Esophagus muscularis mucosa (tissue), 4 donors: ENCODE results near the gene CSH2. TPM values are rescaled to one million over a fixed set of nuclear protein-coding genes. Genes with fewer than 3 reads are reported as not detected.

Experiments
- DNase-seq: peaks from one replicate; pipeline ENCODE4 v3.0.0-alpha.2; 2017; ENCODE audit errors: extremely low spot score
- H3K27ac ChIP-seq, 4 donors: fragments of 200-600 bp; sonication (generic); replicated peaks in 1 of 4; 1 replicate in 3 of 4; 2 replicates in 1 of 4; pipeline ENCODE4 v1.5.1; 2016 to 2019; ENCODE audit warnings: mild to moderate bottlenecking in 1 of 4
- H3K27me3 ChIP-seq, 4 donors: fragments of 200-600 bp; sonication (generic); one replicate each; pipeline versions ENCODE4 v1.5.1 to v1.6.0; 2016 to 2019
- H3K36me3 ChIP-seq, 4 donors: fragments of 200-600 bp; sonication (generic); one replicate each; pipeline ENCODE4 v1.5.1; 2016 to 2019
- H3K4me1 ChIP-seq, 4 donors: fragments of 200-600 bp; sonication (generic); one replicate each; pipeline ENCODE4 v1.5.1; 2016 to 2019
- H3K4me3 ChIP-seq, 4 donors: fragments of 200-600 bp; sonication (generic); 1 replicate in 2 of 4; 2 replicates in 2 of 4; pipeline ENCODE4 v1.5.1; 2016 to 2019; ENCODE audit warnings: mild to moderate bottlenecking in 4 of 4, moderate library complexity in 1 of 4
- H3K9me3 ChIP-seq, 4 donors: fragments of 200-600 bp; sonication (generic); 1 replicate in 3 of 4; 2 replicates in 1 of 4; pipeline ENCODE4 v1.5.1; 2016 to 2019
- EP300 ChIP-seq: sonication (generic); formaldehyde crosslinking; IDR thresholded peaks from one replicate; pipeline ENCODE4 v1.6.1; 2017; ENCODE audit warnings: antibody characterized with exemption
- POLR2A ChIP-seq: fragments of 450-650 bp; IDR thresholded peaks from one replicate; pipeline ENCODE4 v1.6.1; 2017; ENCODE audit warnings: antibody characterized with exemption, moderate library complexity, mild to moderate bottlenecking, low read depth
- POLR2AphosphoS5 ChIP-seq, 2 donors: sonication (generic); formaldehyde crosslinking; IDR thresholded peaks; one replicate each; pipeline ENCODE4 v1.6.1; 2017; ENCODE audit warnings: antibody characterized with exemption in 2 of 2
- WGBS: methylation state at CpG from one replicate; pipeline ENCODE4 v1.1.5; 2018; 5-methylcytosine and 5-hydroxymethylcytosine counted together
- intact Hi-C: fragments of 100-400 bp; cut with DNase I; formaldehyde crosslinking; loops from one replicate; pipeline ENCODE4 v1.15.1; 2023
- small RNA-seq, 3 donors: library from RNA; depleted of rRNA; stranded (forward); fragments of <200 nt; gene quantifications; one replicate each; pipeline ENCODE3, GENCODE V24; 2016
- total RNA-seq, 4 donors: library from RNA; depleted of rRNA; stranded (reverse); fragments of >200 nt; gene quantifications; one replicate each; pipeline versions ENCODE4 v1.1.0 to v1.2.1, GENCODE V29; 2016
- TF ChIP-seq, protein P1 (sequence below), 3 experiments: fragments of 200-600 bp in 2 of 3; fragments of 450-650 bp in 1 of 3; sonication (generic) in 2 of 3; IDR thresholded peaks; one replicate each; pipeline ENCODE4 v1.5.1; 2017 to 2019; ENCODE audit warnings: antibody characterized with exemption in 3 of 3, mild to moderate bottlenecking in 2 of 3, moderate library complexity in 1 of 3

CSH2 gene
- total RNA-seq, 4 donors from 2014 or later: not detected

DNA sequence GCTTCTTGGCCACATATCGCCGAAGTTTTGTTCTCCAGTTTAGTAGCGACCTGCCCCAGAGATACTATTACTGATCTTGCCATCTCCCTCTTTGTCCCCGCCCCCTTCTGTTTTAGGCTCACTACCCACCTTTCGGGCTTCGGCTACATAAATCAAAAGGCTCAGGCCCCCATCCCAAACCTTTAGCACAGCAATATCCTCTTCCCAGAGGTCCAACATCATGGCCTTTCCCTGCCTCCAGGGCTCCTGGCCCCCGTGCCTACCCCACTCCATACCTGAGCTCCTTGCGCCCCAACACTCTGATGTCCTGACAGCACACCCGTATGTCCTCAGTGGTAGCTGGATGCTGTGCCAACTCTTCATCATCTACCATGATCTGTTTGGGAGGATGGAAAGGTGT is 49.1 kb downstream of the CSH2 start:
- no peak overlapping the region for H3K4me3 ChIP-seq
- peak overlapping the region in 1 of 4 donors; percentile 94 for H3K27ac ChIP-seq
- no peak for TF ChIP-seq EP300
- TF ChIP-seq, protein P1, sequence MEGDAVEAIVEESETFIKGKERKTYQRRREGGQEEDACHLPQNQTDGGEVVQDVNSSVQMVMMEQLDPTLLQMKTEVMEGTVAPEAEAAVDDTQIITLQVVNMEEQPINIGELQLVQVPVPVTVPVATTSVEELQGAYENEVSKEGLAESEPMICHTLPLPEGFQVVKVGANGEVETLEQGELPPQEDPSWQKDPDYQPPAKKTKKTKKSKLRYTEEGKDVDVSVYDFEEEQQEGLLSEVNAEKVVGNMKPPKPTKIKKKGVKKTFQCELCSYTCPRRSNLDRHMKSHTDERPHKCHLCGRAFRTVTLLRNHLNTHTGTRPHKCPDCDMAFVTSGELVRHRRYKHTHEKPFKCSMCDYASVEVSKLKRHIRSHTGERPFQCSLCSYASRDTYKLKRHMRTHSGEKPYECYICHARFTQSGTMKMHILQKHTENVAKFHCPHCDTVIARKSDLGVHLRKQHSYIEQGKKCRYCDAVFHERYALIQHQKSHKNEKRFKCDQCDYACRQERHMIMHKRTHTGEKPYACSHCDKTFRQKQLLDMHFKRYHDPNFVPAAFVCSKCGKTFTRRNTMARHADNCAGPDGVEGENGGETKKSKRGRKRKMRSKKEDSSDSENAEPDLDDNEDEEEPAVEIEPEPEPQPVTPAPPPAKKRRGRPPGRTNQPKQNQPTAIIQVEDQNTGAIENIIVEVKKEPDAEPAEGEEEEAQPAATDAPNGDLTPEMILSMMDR (IDR thresholded peaks at IDR 0.05): no peak
- TF ChIP-seq POLR2AphosphoS5 (IDR thresholded peaks at IDR 0.05): no peak
- no peak for TF ChIP-seq POLR2A
- 88% methylated on average over 9 of the region's 9 CpGs for WGBS
- peaks cover 28 to 39% (median 31%) of the 10 kb centered on the region in 4 donors for H3K4me1 ChIP-seq
- H3K9me3 ChIP-seq: no peaks in the 10 kb centered on the region
- H3K27me3 ChIP-seq: no peaks in the 10 kb centered on the region
- no peak for DNase-seq
- H3K36me3 ChIP-seq: peaks cover 54 to 72% (median 68%) of the 10 kb centered on the region in 4 donors
- intact Hi-C loops: no loop called here

DNA sequence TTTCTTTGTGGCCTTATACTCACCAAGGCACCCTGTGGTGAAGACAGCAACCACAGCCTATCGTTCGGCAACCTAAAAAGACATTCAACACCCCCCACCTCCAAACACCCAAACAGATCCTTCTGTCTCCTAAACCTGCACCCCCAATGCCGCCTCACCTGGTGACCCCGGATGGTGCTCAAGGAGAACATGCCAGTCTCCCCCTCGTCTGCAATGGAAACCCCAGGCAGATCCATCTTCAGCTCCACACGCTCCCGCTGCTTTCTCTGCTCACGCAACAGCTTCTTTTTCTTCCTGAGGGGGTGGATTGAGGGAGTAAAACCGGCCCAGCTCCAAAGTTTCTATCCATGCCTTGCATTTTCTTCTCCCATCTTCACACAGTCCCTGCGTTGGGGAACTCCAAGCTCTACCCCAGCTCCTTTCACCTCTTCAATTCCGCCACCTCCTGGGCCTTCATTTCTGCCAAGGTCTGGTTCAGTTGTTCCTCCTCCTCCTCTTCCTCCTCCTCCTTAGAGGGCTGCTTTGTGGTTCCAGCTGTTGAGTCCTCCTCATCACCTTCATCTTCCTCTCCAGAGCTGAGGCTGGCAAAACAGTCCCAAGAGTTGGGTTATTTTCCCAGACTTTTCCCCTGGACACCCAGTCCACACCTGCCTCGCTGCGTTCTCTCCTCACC is 49.7 kb downstream of the CSH2 start:
- TF ChIP-seq POLR2A (no peak), POLR2AphosphoS5 (IDR thresholded peaks at IDR 0.05) (no peak), EP300 (no peak)
- TF ChIP-seq, protein P1 (IDR thresholded peaks at IDR 0.05): no peak

DNA sequence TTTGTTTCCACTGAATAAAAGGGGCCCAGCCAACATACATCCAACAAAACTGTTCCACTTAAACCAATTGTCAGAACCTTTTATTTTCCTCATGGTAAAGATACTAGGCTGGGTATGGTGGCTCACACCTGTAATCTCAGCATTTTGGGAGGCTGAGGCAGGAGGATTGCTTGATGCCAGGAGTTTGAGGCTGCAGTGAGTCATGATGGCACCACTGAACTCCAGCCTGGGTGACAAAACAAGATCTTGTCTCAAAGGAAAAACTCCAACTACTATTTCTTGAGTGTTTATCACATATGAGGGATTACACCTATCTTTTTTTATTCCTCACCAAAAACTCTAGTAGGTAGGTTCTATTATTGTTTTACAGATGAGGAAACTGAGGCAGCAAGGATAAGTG is 50.9 kb downstream of the CSH2 start:
- H3K27ac ChIP-seq: no peak overlapping the region
- no peaks in the 10 kb centered on the region for H3K27me3 ChIP-seq
- H3K9me3 ChIP-seq: no peaks in the 10 kb centered on the region
- TF ChIP-seq EP300 (no peak), POLR2A (no peak), POLR2AphosphoS5 (IDR thresholded peaks at IDR 0.05) (no peak)
- TF ChIP-seq, protein P1 (IDR thresholded peaks at IDR 0.05): no peak
- H3K4me1 ChIP-seq: peaks cover 12 to 23% (median 15%) of the 10 kb centered on the region in 4 donors
- no peak overlapping the region for H3K4me3 ChIP-seq
- intact Hi-C loops: no loop called here
- H3K36me3 ChIP-seq: peaks cover 68 to 85% (median 81%) of the 10 kb centered on the region in 4 donors
- DNase-seq: no peak

More for the DNA sequence above, 49.7 kb downstream of the CSH2 start:
- intact Hi-C loops: no loop called here
- no peak for DNase-seq
- Histone ChIP-seq H3K9me3 (no peaks in the 10 kb centered on the region), H3K36me3 (peaks cover 56 to 72% (median 69%) of the 10 kb centered on the region in 4 donors), H3K4me3 (no peak overlapping the region), H3K27ac (no peak overlapping the region), H3K4me1 (peaks cover 22 to 34% (median 25%) of the 10 kb centered on the region in 4 donors), H3K27me3 (no peaks in the 10 kb centered on the region)
- WGBS: 89% methylated on average over 13 of the region's 13 CpGs

Small RNAs within 50 kb of the gene (small RNA-seq; reads per million reads assigned to genes)
- gene AC040958.1 (0 reads per million in 3 donors), gene AC127029.1 (0 reads per million in 3 donors), gene GH1 (0 reads per million in 3 donors)

Other genes starting within 250 kb of the CSH2 start
- gene LIMD2, start 173.6 kb downstream of the CSH2 start, total RNA-seq: 10 to 100 TPM in 2 of 4 donors, 1 to 10 TPM in 2; 3.1 to 14.9 (median 8.0) TPM
- 10 to 100 TPM; 18.2 to 20.5 (median 20.1) TPM for gene STRADA, start 131.9 kb downstream of the CSH2 start, total RNA-seq
- 10 to 100 TPM; 47.3 to 60.7 (median 56.2) TPM for gene CCDC47, start 100.1 kb downstream of the CSH2 start, total RNA-seq
- 10 to 100 TPM; 80.4 to 93.9 (median 84.3) TPM for gene DDX42, start 99.5 kb downstream of the CSH2 start, total RNA-seq
- 100 to 1,000 TPM in 1 of 4 donors, 10 to 100 TPM in 3; 71.2 to 117 (median 92.1) TPM for gene PSMC5, start 46.2 kb downstream of the CSH2 start, total RNA-seq
- gene FTSJ3, start 46.0 kb downstream of the CSH2 start, total RNA-seq: 10 to 100 TPM; 46.8 to 72.4 (median 56.2) TPM
- 100 to 1,000 TPM; 112 to 136 (median 127) TPM for gene SMARCD2, start 31.0 kb downstream of the CSH2 start, total RNA-seq
- gene GH2, start 8.3 kb upstream of the CSH2 start, total RNA-seq: not detected
- not detected for gene CSH1, start 22.9 kb upstream of the CSH2 start, total RNA-seq
- gene CSHL1, start 37.6 kb upstream of the CSH2 start, total RNA-seq: not detected
- not detected for gene GH1, start 45.2 kb upstream of the CSH2 start, total RNA-seq
- 1 to 10 TPM; 2.1 to 6.1 (median 5.8) TPM for gene CD79B, start 58.7 kb upstream of the CSH2 start, total RNA-seq
- under 1 TPM; under 0.01 to 0.71 (median 0.20) TPM for gene SCN4A, start 99.2 kb upstream of the CSH2 start, total RNA-seq
- under 1 TPM in 3 of 4 donors, not detected in 1; 0.23 to 0.42 (median 0.39) TPM for gene PRR29, start 124.7 kb upstream of the CSH2 start, total RNA-seq
- gene ICAM2, start 147.0 kb upstream of the CSH2 start, total RNA-seq: 10 to 100 TPM; 22.4 to 75.1 (median 58.1) TPM